ENCODE measurements around the gene MAGI2. TPM values are rescaled to one million over a fixed set of nuclear protein-coding genes. Genes with fewer than 3 reads are reported as not detected.

Gene MAGI2
- total RNA-seq, 1 donor, result 0.42 TPM

DNA sequence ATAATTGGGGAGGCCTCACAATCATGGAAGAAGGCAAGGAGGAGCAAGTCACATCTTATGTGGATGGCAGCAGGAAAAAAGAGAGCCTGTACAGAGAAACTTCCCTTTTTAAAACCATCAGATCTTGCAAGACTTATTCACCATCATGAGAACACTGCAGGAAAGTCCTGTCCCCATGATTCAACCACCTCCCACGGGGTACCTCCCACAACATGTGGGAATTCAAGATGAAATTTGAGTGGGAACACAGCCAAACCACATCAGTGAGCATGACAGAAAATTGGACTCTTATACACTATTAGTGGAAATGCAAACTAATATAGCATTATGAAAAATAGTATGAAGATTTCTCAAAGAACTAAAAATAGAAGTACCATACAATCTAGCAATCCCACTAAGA, 271.2 kb downstream of the MAGI2 start:
- Histone ChIP-seq H3K4me3 (ENCODE audit: low read length) (no peak overlapping the region), H3K4me1 (ENCODE audit: insufficient read depth, low read length) (no peaks in the 10 kb centered on the region), H3K27me3 (ENCODE audit: insufficient read depth, low read length) (no peaks in the 10 kb centered on the region), H3K9me3 (ENCODE audit: low read depth, low read length) (no peaks in the 10 kb centered on the region)

- no peak overlapping the region for H3K4me3 ChIP-seq (ENCODE audit: low read length)
Measured at GRCh38 chr7:79180533-79180932, 272.9 kb downstream of the MAGI2 start.

GRCh38 chr7:79176859-79177477, 276.5 kb downstream of the MAGI2 start:
- H3K4me3 ChIP-seq (ENCODE audit: low read length), result no peak overlapping the region
- no peaks in the 10 kb centered on the region for H3K9me3 ChIP-seq (ENCODE audit: low read depth, low read length)
- no peaks in the 10 kb centered on the region for H3K4me1 ChIP-seq (ENCODE audit: insufficient read depth, low read length)
- H3K27me3 ChIP-seq (ENCODE audit: insufficient read depth, low read length), result no peaks in the 10 kb centered on the region

More at GRCh38 chr7:79180533-79180932, 272.9 kb downstream of the MAGI2 start:
- H3K27me3 ChIP-seq (ENCODE audit: insufficient read depth, low read length), result no peaks in the 10 kb centered on the region
- no peaks in the 10 kb centered on the region for H3K4me1 ChIP-seq (ENCODE audit: insufficient read depth, low read length)
- H3K9me3 ChIP-seq (ENCODE audit: low read depth, low read length), result no peaks in the 10 kb centered on the region

- no peak overlapping the region for H3K4me3 ChIP-seq (ENCODE audit: low read length)
- H3K27me3 ChIP-seq (ENCODE audit: insufficient read depth, low read length), result no peaks in the 10 kb centered on the region
- H3K9me3 ChIP-seq (ENCODE audit: low read depth, low read length), result no peaks in the 10 kb centered on the region
Measured at GRCh38 chr7:79175374-79175773, 278.1 kb downstream of the MAGI2 start.

GRCh38 chr7:79165225-79165624, 288.2 kb downstream of the MAGI2 start:
- no peak overlapping the region for H3K4me3 ChIP-seq (ENCODE audit: low read length)
- no peaks in the 10 kb centered on the region for H3K4me1 ChIP-seq (ENCODE audit: insufficient read depth, low read length)
- no peaks in the 10 kb centered on the region for H3K9me3 ChIP-seq (ENCODE audit: low read depth, low read length)
- no peaks in the 10 kb centered on the region for H3K27me3 ChIP-seq (ENCODE audit: insufficient read depth, low read length)

More at GRCh38 chr7:79175374-79175773, 278.1 kb downstream of the MAGI2 start:
- no peaks in the 10 kb centered on the region for H3K4me1 ChIP-seq (ENCODE audit: insufficient read depth, low read length)

DNA sequence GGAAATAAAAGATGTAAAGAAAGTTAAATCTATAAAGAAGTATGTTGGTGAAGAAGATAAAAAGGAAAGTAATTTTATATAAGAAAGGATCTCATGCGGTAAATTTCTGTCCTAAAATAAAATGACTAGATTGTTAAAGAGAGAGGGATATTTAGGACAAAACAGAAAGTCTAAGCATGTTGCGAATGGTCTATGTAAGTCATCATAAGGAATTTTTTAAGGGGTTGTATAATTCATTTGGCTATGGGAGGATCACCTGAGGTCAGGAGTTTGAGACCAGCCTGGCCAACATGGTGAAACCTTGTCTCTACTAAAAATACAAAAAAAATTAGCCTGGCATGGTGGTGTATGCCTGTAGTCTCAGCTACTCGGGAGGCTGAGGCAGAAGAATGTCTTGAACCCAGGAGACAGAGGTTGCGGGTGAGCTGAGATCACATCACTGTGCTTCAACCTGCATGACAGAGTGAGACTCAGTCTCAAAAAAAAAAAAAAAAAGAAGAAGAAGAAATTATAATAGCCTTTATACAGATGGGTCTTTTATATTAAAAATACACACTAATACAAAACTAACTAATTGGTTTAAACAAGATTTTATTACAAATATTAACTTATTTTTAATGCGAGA, 294.3 kb downstream of the MAGI2 start:
- no peaks in the 10 kb centered on the region for H3K27me3 ChIP-seq (ENCODE audit: insufficient read depth, low read length)
- H3K4me1 ChIP-seq (ENCODE audit: insufficient read depth, low read length), result no peaks in the 10 kb centered on the region
- H3K4me3 ChIP-seq (ENCODE audit: low read length), result no peak overlapping the region
- H3K9me3 ChIP-seq (ENCODE audit: low read depth, low read length), result peaks cover 4% of the 10 kb centered on the region

DNA sequence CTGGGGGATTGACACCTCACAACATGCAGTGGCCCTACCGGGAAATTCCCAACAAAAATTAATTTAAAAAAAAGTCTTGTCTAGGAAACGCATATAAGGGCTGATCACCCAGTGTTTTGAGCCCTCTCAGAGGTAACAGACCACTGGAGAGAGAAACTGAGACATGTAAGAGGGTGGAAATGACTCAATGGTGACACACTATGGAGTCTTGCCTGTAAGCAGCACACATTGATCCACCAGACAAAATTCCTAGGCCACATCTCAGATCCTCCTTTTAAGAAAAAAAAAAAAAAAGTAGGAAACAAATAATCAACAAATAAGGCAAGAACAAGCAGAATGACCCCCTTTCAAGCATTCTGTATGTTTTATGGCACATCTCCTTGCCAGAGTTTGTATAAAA, 296.2 kb downstream of the MAGI2 start:
- H3K9me3 ChIP-seq (ENCODE audit: low read depth, low read length), result peaks cover 4% of the 10 kb centered on the region

DNA sequence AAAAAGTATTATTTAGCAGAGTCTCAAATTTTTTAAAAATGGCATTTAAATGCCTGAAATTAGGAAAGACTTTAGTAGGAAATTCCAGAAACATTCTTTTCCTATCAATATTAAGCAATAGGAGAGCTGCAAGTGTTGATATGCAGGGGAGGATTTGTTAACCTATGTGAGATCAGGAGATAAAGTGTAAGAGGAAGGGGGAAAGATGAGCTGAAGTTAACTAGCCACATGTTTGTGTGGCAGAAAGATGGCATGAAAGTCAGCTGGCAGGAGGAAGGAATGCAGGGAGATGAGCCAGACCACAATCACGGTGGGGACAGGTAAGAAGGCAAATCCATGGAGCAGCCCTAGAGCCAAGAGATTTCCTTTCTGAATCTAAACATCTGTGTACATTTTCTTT, 303.6 kb downstream of the MAGI2 start:
- no peaks in the 10 kb centered on the region for H3K27me3 ChIP-seq (ENCODE audit: insufficient read depth, low read length)
- no peak overlapping the region for H3K4me3 ChIP-seq (ENCODE audit: low read length)
- H3K9me3 ChIP-seq (ENCODE audit: low read depth, low read length), result no peaks in the 10 kb centered on the region
- no peaks in the 10 kb centered on the region for H3K4me1 ChIP-seq (ENCODE audit: insufficient read depth, low read length)

More for the DNA sequence above, 296.2 kb downstream of the MAGI2 start:
- H3K4me1 ChIP-seq (ENCODE audit: insufficient read depth, low read length), result no peaks in the 10 kb centered on the region
- no peak overlapping the region for H3K4me3 ChIP-seq (ENCODE audit: low read length)
- no peaks in the 10 kb centered on the region for H3K27me3 ChIP-seq (ENCODE audit: insufficient read depth, low read length)

GRCh38 chr7:79142706-79143105, 310.8 kb downstream of the MAGI2 start:
- H3K9me3 ChIP-seq (ENCODE audit: low read depth, low read length), result no peaks in the 10 kb centered on the region
- no peaks in the 10 kb centered on the region for H3K27me3 ChIP-seq (ENCODE audit: insufficient read depth, low read length)
- no peaks in the 10 kb centered on the region for H3K4me1 ChIP-seq (ENCODE audit: insufficient read depth, low read length)
- no peak overlapping the region for H3K4me3 ChIP-seq (ENCODE audit: low read length)

GRCh38 chr7:79141252-79141651, 312.2 kb downstream of the MAGI2 start:
- Histone ChIP-seq H3K9me3 (ENCODE audit: low read depth, low read length) (no peaks in the 10 kb centered on the region), H3K27me3 (ENCODE audit: insufficient read depth, low read length) (no peaks in the 10 kb centered on the region), H3K4me1 (ENCODE audit: insufficient read depth, low read length) (no peaks in the 10 kb centered on the region), H3K4me3 (ENCODE audit: low read length) (no peak overlapping the region)

DNA sequence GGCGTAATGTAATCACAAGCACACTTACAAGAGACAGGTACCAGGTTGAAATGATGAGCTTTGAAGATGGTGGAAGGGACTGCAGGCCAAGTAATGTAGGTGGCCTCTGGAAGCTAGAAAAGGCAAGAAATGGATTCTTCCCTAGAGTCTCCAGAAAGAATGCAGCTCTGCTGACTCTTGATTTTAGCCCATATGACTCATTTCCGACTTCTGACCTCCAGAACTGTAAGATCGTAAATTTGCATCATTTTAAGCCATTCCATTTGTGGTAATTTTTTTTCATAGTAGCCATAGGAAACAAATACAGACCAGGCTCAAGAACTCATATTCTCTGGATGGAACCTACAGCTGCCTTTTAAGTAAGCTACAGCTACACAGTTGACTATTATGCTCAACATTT, 315.5 kb downstream of the MAGI2 start:
- Histone ChIP-seq H3K4me1 (ENCODE audit: insufficient read depth, low read length) (no peaks in the 10 kb centered on the region), H3K9me3 (ENCODE audit: low read depth, low read length) (no peaks in the 10 kb centered on the region), H3K4me3 (ENCODE audit: low read length) (no peak overlapping the region), H3K27me3 (ENCODE audit: insufficient read depth, low read length) (no peaks in the 10 kb centered on the region)

DNA sequence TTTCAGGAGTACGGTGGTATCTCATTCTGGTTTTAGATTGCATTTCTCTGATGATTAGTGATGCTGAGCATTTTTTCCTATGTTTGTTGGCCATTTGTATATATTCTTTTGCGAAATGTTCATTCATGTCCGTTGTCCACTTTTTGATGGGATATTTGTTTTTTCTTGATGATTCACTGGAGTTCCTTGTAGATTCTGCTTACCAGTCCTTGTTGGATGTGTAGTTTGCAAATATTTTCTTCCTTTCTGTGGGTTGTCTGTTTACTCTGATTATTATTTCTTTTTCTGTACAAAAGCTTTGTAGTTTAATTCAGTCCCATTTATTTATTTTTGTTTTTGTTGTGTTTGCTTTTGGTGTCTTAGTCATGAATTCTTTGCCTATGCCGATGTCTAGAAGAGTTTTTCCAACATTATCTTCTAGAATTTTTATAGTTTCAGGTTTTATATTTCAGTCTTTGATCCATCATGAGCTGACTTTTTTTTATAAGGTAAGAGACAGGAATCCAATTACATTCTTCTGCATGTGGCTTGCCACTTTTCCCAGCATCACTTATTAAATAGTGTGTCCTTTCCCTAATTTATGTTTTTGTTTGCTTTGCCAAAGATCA, 320.5 kb downstream of the MAGI2 start:
- H3K9me3 ChIP-seq (ENCODE audit: low read depth, low read length), result no peaks in the 10 kb centered on the region

DNA sequence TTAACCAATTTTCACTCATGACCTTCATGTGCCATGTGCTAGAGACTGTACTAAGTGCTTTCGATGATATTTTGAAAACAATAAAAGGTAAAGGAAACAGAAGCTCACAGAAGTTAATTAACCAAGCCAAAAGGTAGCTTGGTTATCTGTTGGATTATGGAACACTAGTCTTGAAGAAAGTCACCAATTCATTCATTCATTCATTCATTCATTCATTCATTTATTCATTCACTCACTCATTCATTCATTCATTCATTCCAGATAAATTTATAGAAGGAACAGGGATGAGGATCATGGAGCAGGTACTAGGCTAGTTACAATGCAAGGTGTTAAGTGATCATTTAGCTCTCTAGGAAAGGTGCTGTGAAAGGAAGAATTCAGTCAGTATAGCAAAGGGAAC, 322.8 kb downstream of the MAGI2 start:
- H3K27me3 ChIP-seq (ENCODE audit: insufficient read depth, low read length), result no peaks in the 10 kb centered on the region
- no peak overlapping the region for H3K4me3 ChIP-seq (ENCODE audit: low read length)
- H3K4me1 ChIP-seq (ENCODE audit: insufficient read depth, low read length), result no peaks in the 10 kb centered on the region
- no peaks in the 10 kb centered on the region for H3K9me3 ChIP-seq (ENCODE audit: low read depth, low read length)

More for the DNA sequence above, 320.5 kb downstream of the MAGI2 start:
- H3K4me1 ChIP-seq (ENCODE audit: insufficient read depth, low read length), result no peaks in the 10 kb centered on the region
- no peaks in the 10 kb centered on the region for H3K27me3 ChIP-seq (ENCODE audit: insufficient read depth, low read length)
- H3K4me3 ChIP-seq (ENCODE audit: low read length), result no peak overlapping the region

DNA sequence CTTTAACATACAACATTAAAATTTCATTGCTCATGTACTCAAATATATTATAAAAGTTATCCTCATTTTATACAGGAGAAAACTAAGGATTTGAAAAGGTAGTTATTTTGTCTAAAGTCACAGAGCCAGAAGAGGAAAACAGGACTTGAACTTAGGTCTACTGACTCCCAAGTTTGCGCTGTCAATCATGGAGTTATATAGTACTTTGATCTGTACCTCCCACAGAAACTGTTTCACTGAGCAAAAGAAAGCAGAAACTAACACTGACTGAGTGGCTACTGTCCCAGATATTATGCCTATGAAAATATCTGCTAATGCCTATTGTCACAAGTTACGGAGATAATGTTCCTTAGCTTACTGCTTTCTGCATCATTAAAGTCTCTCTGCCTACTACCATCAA, 329.1 kb downstream of the MAGI2 start:
- no peaks in the 10 kb centered on the region for H3K27me3 ChIP-seq (ENCODE audit: insufficient read depth, low read length)
- no peaks in the 10 kb centered on the region for H3K9me3 ChIP-seq (ENCODE audit: low read depth, low read length)
- no peaks in the 10 kb centered on the region for H3K4me1 ChIP-seq (ENCODE audit: insufficient read depth, low read length)
- H3K4me3 ChIP-seq (ENCODE audit: low read length), result no peak overlapping the region

GRCh38 chr7:79118143-79118542, 335.3 kb downstream of the MAGI2 start:
- H3K9me3 ChIP-seq (ENCODE audit: low read depth, low read length), result no peaks in the 10 kb centered on the region
- H3K4me1 ChIP-seq (ENCODE audit: insufficient read depth, low read length), result no peaks in the 10 kb centered on the region
- H3K27me3 ChIP-seq (ENCODE audit: insufficient read depth, low read length), result no peaks in the 10 kb centered on the region
- no peak overlapping the region for H3K4me3 ChIP-seq (ENCODE audit: low read length)

DNA sequence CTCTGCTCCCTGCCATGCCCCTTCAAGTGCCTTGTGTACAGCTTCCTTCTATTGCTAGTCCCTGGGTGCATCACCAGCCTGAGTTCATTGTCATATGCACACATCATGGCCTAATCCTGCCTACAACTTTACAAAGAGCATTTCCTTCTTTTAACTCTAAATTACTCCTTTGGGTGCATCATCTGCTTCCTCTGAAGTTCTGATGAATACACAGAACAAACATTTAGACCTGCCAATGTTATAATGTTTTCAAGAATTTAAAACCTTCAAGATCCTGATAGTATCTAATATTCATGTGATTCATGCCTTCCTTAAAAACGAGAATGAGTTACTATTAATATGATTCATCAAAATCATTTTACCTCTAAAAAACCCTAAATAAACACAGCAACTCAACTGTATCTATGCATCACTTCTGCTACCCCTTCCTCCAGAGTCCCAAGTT, 357.1 kb downstream of the MAGI2 start:
- H3K9me3 ChIP-seq (ENCODE audit: low read depth, low read length), result no peaks in the 10 kb centered on the region
- no peaks in the 10 kb centered on the region for H3K27me3 ChIP-seq (ENCODE audit: insufficient read depth, low read length)
- H3K4me1 ChIP-seq (ENCODE audit: insufficient read depth, low read length), result no peaks in the 10 kb centered on the region
- H3K4me3 ChIP-seq (ENCODE audit: low read length), result no peak overlapping the region
